Left forelimb (tissue), 1 donor: ENCODE data around the gene ANAPC1.
"Not testable (repeated sequence)": the region's sequence is repeated elsewhere in the genome, so short reads cannot be mapped to it uniquely, and the experiment has no call there.

ENCODE experiments used
- DNase-seq: peaks from one replicate; pipeline ENCODE4 v3.0.0-alpha.2; 2018; ENCODE audit warnings: low spot score

The ANAPC1 gene

DNA sequence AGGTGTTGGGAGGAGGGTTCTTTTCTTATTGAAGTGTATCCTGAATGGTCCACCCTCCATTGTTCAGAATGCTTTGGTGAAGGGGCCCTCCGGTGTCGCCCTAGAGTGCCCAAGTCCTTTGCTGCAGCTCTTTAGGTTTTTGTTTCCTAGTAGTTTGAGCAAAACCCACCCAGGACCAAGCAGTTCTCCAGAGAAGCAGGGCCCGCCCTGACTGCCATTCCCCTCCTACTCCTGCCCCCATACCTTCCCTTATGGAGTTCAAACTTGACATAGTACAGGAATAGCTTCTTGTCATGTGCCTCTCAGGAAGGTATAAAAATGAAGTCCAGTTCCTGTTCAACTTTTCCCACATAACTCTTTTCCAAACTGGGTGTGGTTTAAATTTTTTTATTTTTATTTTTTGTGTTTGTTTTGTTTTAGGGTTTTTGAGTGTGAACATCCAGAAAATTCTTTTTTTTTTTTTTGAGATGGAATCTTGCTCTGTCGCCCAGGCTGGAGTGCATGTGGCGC, 20.0 kb upstream of the ANAPC1 start:
- DNase-seq: no peak

DNA sequence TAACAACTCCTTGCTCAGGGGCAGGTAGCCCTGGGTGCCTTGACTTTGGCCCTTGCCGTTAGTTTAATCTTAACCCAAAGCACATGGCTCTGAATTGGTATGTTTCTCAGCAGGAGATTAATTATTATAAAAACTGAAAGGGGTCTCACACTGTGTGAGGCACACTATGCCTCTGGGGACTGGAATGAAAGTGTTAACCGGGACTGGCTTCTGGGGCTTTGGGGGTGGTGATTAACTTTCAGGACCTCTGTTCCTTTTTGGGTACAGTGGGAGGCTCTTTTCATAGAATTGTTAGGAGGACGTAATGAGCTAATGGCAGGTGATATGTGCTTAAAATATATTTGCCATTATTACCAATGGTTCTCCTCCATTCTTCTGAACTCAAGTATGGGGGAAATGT, 19.5 kb upstream of the ANAPC1 start:
- no peak for DNase-seq

GRCh38 chr2:111900859-111901258, 16.9 kb upstream of the ANAPC1 start:
- DNase-seq: no peak

DNA sequence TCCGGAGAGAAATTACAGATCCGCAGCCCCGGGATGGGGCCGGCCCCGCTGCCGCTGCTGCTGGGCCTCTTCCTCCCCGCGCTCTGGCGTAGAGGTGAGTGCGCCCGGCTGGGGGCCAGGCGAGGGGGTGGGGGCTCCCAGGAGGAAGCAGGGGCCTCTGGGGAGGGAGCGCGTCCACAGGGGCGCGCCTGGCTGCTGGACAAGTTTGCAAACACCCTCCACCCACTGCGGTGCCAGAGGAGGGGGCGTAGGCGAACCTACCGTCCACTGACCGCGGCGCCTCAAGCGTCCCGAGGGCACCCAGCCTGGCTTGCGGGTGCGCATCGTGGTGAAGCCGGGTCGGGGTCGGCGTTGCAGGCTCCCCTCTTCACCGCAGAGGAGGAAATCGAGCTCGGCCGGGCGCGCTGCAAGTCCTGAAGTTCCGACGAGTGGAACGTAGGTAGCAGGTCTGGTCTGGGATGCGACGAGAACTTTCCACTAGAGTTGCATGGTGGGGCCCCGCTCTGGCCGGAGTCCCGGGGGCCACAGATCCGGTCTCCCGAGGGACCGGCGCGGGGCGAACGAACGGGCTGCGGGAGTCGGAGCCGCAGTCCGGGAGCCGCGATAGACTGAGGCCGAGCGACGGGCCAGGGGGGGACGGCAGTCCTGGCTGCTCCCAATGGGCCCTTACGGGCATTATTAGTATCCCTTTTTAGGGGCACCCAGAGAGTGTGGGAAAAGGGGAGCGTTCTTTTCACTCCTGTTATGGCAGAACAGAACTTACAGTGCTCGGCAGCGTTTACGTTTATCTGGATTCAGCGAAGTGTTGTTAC, 14.9 kb upstream of the ANAPC1 start:
- DNase-seq: no peak

DNA sequence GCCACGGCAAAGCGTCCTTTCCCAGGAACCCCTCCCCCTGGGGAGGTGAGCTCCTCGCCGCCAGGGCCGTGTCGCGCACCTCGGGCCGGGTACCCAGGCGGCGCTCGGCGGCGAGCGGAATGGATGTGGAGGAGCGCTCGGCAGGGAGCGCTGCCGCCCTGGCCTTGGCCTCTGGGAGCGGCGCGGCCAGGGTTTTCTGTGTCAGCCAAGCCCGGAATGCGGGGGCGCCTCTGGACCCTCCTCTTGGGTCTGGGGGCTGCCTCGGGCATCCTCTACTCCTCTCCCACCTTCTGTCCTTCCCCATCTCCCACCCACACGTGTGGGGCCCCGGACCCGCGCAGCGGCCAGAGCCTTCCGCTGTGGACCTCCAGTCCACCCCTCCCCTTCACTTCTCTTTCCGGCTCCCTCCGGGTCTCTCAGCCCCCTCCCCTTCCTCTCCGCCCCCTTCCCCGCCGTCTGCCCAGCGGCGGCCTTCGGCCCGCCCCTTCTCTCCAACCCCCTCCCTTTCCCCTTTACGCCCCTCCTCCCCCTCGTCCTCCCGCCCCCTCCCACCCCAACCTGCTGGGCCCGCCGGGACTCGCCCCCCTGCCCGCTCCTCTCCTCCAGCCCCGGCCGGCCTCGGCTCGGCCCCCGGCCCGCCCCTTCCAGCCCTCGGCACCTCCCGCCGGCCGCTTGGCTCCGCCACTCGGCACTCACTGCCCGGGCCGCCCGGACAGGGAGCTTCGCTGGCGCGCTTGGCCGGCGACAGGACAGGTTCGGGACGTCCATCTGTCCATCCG, 14.1 kb upstream of the ANAPC1 start, which contains the start of gene MERTK:
Gene MERTK, plus strand, starts transcription at position 684 of the 779 bp plus-strand sequence. CDS start 129 bp downstream, outside the sequence.
- DNase-seq: peak; percentile 93

GRCh38 chr2:111897630-111897923, 13.6 kb upstream of the ANAPC1 start:
- DNase-seq: no peak

GRCh38 chr2:111896576-111896975, 12.6 kb upstream of the ANAPC1 start:
- DNase-seq: no peak

GRCh38 chr2:111896024-111896423, 12.0 kb upstream of the ANAPC1 start:
- no peak for DNase-seq

DNA sequence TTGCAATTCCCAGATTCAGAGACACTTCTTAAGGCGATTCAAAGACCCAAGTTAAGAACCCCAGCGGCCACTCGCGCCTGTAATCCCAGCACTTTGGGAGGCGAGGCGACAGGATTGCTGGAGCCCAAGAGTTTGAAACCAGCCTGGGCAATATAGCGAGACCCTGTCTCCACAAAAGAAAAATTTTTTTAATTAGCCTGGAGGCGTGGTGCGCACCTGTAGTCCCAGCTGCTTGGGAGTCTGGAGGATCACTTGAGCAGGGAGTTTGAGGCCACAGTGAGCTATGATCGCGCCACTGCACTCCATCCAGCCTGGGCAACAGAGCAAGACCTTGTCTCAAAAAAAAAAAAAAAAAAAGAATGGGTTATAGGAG, 585 bp upstream of the ANAPC1 start:
- DNase-seq: no peak

GRCh38 chr2:111872806-111873205, 11.2 kb downstream of the ANAPC1 start:
- DNase-seq: not testable (repeated sequence)

- DNase-seq: not testable (repeated sequence)
Observed at GRCh38 chr2:111865124-111865523, 18.9 kb downstream of the ANAPC1 start.

- not testable (repeated sequence) for DNase-seq
Observed at GRCh38 chr2:111860005-111860404, 24.0 kb downstream of the ANAPC1 start.

- DNase-seq: not testable (repeated sequence)
Observed at GRCh38 chr2:111852544-111852943, 31.4 kb downstream of the ANAPC1 start.

- not testable (repeated sequence) for DNase-seq
Observed at GRCh38 chr2:111850646-111851045, 33.3 kb downstream of the ANAPC1 start.

GRCh38 chr2:111839625-111840282, 44.2 kb downstream of the ANAPC1 start:
- DNase-seq: not testable (repeated sequence)

DNA sequence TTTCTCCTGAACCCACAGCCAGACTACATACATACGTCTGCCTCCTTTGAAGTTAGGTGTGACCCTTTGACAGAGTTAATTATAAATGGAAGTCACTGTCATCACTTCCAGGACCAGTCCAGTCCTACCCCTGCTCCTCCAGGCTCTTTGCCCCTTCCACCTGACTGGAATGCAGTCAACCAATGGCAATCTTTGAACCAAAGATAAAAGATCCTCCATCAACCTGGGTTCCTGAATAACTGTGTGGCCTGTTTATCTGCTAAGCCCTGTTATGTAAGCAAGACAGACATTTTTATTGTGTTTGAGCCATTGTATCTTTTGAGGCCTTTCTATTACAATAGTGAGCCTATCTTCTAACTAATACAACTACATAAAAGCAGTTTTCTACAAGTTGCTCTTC, 45.0 kb downstream of the ANAPC1 start:
- DNase-seq: not testable (repeated sequence)

GRCh38 chr2:111834221-111834620, 49.8 kb downstream of the ANAPC1 start:
- DNase-seq: not testable (repeated sequence)

GRCh38 chr2:111830479-111830878, 53.5 kb downstream of the ANAPC1 start:
- DNase-seq: not testable (repeated sequence)

DNA sequence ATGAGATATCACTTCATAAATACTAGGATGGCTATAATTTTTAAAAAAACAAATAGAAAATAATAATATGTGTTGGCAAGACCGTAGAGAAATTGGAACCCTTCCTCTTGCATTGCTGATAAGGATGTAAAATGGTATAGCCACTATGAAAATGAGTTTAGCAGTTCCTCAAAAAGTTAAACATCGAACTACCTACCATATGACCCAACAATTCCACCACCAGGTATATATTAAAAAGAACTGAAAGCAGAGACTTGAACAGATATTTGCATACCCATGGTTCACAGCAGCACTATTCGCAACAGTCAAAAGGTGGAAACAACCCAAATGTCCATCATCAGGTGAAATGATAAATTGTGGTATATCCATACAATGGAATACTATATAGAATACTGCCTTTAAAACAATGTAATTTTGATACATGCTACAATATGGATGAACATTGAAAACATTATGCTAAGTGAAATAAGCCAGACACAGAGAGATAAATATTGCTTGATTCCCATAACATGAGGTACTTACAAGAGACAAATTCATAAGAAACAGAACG, 55.7 kb downstream of the ANAPC1 start:
- not testable (repeated sequence) for DNase-seq

DNA sequence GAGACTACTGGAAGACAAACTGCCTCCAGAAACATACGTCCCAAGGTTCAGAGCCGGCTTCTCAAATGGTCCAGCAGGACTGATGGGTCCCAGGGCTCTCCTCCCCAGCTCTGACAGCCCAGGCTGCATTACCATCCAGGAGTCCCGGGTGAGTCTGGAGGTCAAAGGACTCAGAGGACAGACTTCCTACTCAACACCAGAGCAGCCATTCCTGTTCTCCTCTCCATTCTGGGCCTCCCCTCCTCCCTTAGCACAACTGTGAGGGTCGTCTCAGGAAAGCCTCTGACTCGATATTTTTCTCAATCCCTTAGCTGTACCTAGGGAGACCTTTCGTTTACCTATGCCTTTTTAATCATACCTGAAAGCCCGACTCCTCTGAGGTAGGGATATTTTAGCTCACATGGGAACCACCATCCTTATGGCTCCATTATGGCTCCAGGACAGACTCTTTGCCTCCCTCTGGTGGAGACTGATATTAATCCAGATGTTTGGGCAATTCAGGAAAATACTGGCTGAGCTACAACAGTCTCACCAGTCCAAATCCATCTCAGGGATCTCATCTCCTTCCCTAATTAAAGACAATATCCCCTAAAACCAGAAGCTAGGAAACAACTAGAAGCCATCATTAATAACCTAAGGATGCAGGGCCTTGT, 70.9 kb downstream of the ANAPC1 start:
- DNase-seq: not testable (repeated sequence)

DNA sequence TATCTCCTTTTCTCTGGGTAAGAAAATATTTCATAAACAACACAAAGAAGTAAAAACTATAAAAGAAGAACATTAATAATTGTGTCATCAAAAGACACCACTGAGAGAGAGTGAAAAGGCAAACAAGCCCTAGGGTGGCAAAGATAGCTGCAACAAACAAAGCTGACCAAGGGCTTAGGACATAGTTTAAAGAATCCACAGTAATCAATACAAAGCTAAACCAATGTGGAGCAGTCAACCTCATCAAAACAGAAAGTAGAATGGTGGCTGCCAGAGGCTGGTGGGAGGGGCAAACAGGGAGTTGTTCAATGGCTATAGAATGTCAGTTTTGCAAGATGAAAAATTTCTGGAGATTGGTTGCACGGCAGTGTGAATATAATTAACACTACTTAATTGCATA, 93.4 kb downstream of the ANAPC1 start:
- not testable (repeated sequence) for DNase-seq

GRCh38 chr2:111784081-111784480, 99.9 kb downstream of the ANAPC1 start:
- DNase-seq: not testable (repeated sequence)
